Panc1 (cell line): ENCODE results near the gene AGPS.
"Not testable (repeated sequence)": the region's sequence is repeated elsewhere in the genome, so short reads cannot be mapped to it uniquely, and the experiment has no call there.

Source experiments
- CTCF ChIP-seq: fragments of 450-650 bp; IDR thresholded peaks from 2 replicates; pipeline ENCODE4 v1.5.1; 2017; ENCODE audit warnings: mild to moderate bottlenecking
- SIN3A ChIP-seq: IDR thresholded peaks from 2 replicates; pipeline ENCODE4 v1.6.1; 2012; ENCODE audit warnings: low read depth, mild to moderate bottlenecking, low read length, moderate library complexity, borderline replicate concordance; ENCODE audit not compliant: insufficient read depth
- TCF7L2 ChIP-seq: IDR thresholded peaks from 2 replicates; pipeline ENCODE4 v1.6.1; 2011; ENCODE audit warnings: mild to moderate bottlenecking, low read depth, low read length, inconsistent platforms

- not testable (repeated sequence) for TF ChIP-seq CTCF, SIN3A, TCF7L2
Measured at GRCh38 chr2:177459756-177460155, 67.2 kb downstream of the AGPS start.
